ENCODE results near the gene SCMH1.
"Not testable (repeated sequence)": the region's sequence is repeated elsewhere in the genome, so short reads cannot be mapped to it uniquely, and the experiment has no call there.

The SCMH1 gene

GRCh38 chr1:41200728-41201127 is 41.4 kb downstream of the SCMH1 start:
- Histone ChIP-seq H3K27ac (no peak overlapping the region), H3K9me3 (ENCODE audit: severe bottlenecking) (no peaks in the 10 kb centered on the region), H3K27me3 (ENCODE audit: insufficient read depth, low read depth, severe bottlenecking) (no peaks in the 10 kb centered on the region), H3K4me3 (ENCODE audit: low read depth, low read length) (no peak overlapping the region), H3K36me3 (peaks cover 7% of the 10 kb centered on the region)
- DNase-seq, result no peak
- no peak for TF ChIP-seq CTCF (IDR thresholded peaks at IDR 0.05; ENCODE audit: low read depth, low read length)

- Histone ChIP-seq H3K27ac (no peak overlapping the region), H3K4me3 (ENCODE audit: low read depth, low read length) (no peak overlapping the region), H3K36me3 (peaks cover 4% of the 10 kb centered on the region), H3K9me3 (ENCODE audit: severe bottlenecking) (no peaks in the 10 kb centered on the region), H3K27me3 (ENCODE audit: insufficient read depth, low read depth, severe bottlenecking) (no peaks in the 10 kb centered on the region)
- TF ChIP-seq CTCF (IDR thresholded peaks at IDR 0.05; ENCODE audit: low read depth, low read length), result no peak
- DNase-seq, result no peak
Observed at GRCh38 chr1:41199375-41199774, 42.7 kb downstream of the SCMH1 start.

GRCh38 chr1:41192456-41193178 is 49.5 kb downstream of the SCMH1 start:
- H3K36me3 ChIP-seq, result no peaks in the 10 kb centered on the region; the same call in 1 of the 2 replicates
- no peak for DNase-seq
- H3K27ac ChIP-seq, result peak overlapping the region; percentile 35; the same call in 1 of the 2 replicates

GRCh38 chr1:41184446-41184845 is 57.7 kb downstream of the SCMH1 start:
- no peak for DNase-seq
- Histone ChIP-seq H3K9me3 (ENCODE audit: severe bottlenecking) (peaks cover 3% of the 10 kb centered on the region), H3K27me3 (ENCODE audit: insufficient read depth, low read depth, severe bottlenecking) (no peaks in the 10 kb centered on the region), H3K27ac (no peak overlapping the region), H3K36me3 (peaks cover 20% of the 10 kb centered on the region), H3K4me3 (ENCODE audit: low read depth, low read length) (no peak overlapping the region)
- no peak for TF ChIP-seq CTCF (IDR thresholded peaks at IDR 0.05; ENCODE audit: low read depth, low read length)

More at GRCh38 chr1:41192456-41193178, 49.5 kb downstream of the SCMH1 start:
- no peak for TF ChIP-seq CTCF (IDR thresholded peaks at IDR 0.05; ENCODE audit: low read depth, low read length)
- H3K4me3 ChIP-seq (ENCODE audit: low read depth, low read length), result no peak overlapping the region
- H3K27me3 ChIP-seq (ENCODE audit: insufficient read depth, low read depth, severe bottlenecking), result no peaks in the 10 kb centered on the region
- no peaks in the 10 kb centered on the region for H3K9me3 ChIP-seq (ENCODE audit: severe bottlenecking)

- Histone ChIP-seq H3K36me3 (peaks cover 25% of the 10 kb centered on the region), H3K9me3 (ENCODE audit: severe bottlenecking) (peaks cover 13% of the 10 kb centered on the region)
- not testable (repeated sequence) for H3K4me3 ChIP-seq (ENCODE audit: low read depth, low read length); DNase-seq; H3K27ac ChIP-seq; H3K27me3 ChIP-seq (ENCODE audit: insufficient read depth, low read depth, severe bottlenecking)
Observed at GRCh38 chr1:41178230-41178629, 63.9 kb downstream of the SCMH1 start.

GRCh38 chr1:41175546-41175945 is 66.6 kb downstream of the SCMH1 start:
- Histone ChIP-seq H3K27me3 (ENCODE audit: insufficient read depth, low read depth, severe bottlenecking) (no peaks in the 10 kb centered on the region), H3K9me3 (ENCODE audit: severe bottlenecking) (peaks cover 10% of the 10 kb centered on the region), H3K4me3 (ENCODE audit: low read depth, low read length) (no peak overlapping the region), H3K36me3 (peaks cover 24% of the 10 kb centered on the region), H3K27ac (no peak overlapping the region)
- TF ChIP-seq CTCF (IDR thresholded peaks at IDR 0.05; ENCODE audit: low read depth, low read length), result no peak
- DNase-seq, result no peak
